ENCODE results near the gene TAS2R39.

The TAS2R39 gene

DNA sequence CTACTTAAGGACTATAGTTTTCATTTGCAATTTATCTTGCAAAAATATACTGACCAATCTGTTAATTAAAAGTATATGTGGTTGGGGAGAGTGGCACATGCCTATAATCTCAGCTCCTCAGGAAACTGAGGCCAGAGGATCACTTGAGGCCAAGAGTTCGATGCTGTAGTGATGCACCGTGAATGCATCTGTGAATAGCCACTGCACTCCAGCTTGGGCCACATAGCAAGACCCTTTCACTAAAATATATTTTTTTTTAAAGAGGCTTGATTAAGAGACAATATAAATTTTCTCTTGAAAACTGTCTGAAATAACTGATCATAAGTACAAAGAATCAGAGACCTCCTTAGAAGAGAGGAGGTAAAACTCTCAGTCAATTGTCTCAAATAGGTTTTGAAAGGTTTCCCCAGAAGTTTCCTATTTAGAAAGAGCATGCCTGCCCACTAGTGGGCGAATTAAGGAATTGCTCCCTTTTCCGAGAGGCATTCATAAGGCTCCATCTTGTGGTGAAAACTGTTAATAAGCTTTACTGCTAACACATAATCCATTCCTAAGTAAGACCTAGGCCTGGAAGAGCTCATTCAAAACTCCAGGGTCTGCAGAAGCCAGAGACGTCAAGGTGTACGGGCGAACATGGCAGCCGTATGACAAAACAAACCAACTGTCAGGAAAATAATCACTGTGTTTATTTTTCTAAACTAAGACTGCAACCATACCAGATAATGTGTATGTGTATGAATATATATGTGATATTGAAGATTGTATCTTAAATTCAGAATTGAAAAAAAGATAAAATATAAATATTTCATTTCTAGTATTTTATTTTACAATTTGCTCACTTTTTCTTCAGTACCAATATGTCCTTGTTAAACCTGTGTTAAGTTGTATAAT is 31.8 kb downstream of the TAS2R39 start:
- Histone ChIP-seq H3K4me3 (ENCODE audit: low read length in 2 of 2) (no peak overlapping the region), H3K9me3 (ENCODE audit: control insufficient read depth in 2 of 2, low read length in 2 of 2) (no peaks in the 10 kb centered on the region), H3K4me1 (ENCODE audit: control insufficient read depth in 2 of 2, insufficient read depth in 2 of 2, low read length in 2 of 2) (no peaks in the 10 kb centered on the region), H3K27ac (ENCODE audit: low read depth in 2 of 2, low read length in 2 of 2) (no peak overlapping the region), H3K27me3 (ENCODE audit: control insufficient read depth in 2 of 2, insufficient read depth in 2 of 2, low read length in 2 of 2) (peaks cover 0 to 3% of the 10 kb centered on the region in 2 donors), H3K9ac (ENCODE audit: low read depth in 1 of 2, low read length in 2 of 2) (no peak overlapping the region), H3K36me3 (ENCODE audit: control insufficient read depth in 2 of 2, insufficient read depth in 2 of 2, low read length in 2 of 2) (no peaks in the 10 kb centered on the region)

DNA sequence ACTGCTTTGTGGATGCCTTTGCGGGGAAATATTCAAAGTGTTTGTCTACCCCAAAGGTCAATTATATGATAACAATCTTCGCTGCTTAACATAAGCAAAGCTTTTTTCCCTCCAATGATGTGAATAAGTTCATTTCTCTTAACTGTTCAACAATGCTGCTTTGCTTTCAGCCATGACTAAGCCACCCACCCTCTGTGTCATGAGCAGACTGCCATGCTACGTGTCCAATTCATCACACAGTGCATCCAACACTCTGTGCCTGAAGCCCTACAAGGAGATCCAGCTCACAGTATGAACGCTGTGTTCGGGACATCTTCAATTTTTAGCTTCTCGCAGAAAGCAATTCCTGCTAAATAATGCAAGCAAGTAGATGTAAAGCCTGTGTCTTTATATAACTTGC is 32.9 kb downstream of the TAS2R39 start:
- H3K27me3 ChIP-seq (ENCODE audit: control insufficient read depth in 2 of 2, insufficient read depth in 2 of 2, low read length in 2 of 2): peaks cover 0 to 3% of the 10 kb centered on the region in 2 donors
- no peaks in the 10 kb centered on the region for H3K9me3 ChIP-seq (ENCODE audit: control insufficient read depth in 2 of 2, low read length in 2 of 2)
- no peaks in the 10 kb centered on the region for H3K36me3 ChIP-seq (ENCODE audit: control insufficient read depth in 2 of 2, insufficient read depth in 2 of 2, low read length in 2 of 2)
- H3K4me1 ChIP-seq (ENCODE audit: control insufficient read depth in 2 of 2, insufficient read depth in 2 of 2, low read length in 2 of 2): no peaks in the 10 kb centered on the region
- no peak overlapping the region for H3K9ac ChIP-seq (ENCODE audit: low read depth in 1 of 2, low read length in 2 of 2)
- H3K4me3 ChIP-seq (ENCODE audit: low read length in 2 of 2): no peak overlapping the region
- H3K27ac ChIP-seq (ENCODE audit: low read depth in 2 of 2, low read length in 2 of 2): no peak overlapping the region

DNA sequence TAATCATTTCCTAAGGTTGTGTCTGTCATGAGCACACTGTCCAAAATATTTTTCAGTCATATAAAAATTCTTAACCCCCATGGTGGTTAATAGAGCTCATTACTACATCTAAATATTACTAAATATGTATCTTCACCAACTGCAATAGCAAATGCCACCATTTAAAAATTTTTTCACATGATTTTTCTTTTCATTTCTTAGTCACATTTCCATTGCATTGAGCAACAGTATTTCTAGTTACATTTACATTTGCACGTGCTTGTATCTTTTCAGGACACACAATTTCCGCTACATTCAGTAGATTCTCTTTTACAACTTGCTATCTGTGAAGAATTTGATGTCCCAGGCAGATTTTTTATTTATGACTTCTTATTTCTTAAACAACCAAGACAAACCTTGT is 33.5 kb downstream of the TAS2R39 start:
- H3K27ac ChIP-seq (ENCODE audit: low read depth in 2 of 2, low read length in 2 of 2): no peak overlapping the region
- peaks cover 0 to 3% of the 10 kb centered on the region in 2 donors for H3K27me3 ChIP-seq (ENCODE audit: control insufficient read depth in 2 of 2, insufficient read depth in 2 of 2, low read length in 2 of 2)
- no peak overlapping the region for H3K4me3 ChIP-seq (ENCODE audit: low read length in 2 of 2)
- no peaks in the 10 kb centered on the region for H3K9me3 ChIP-seq (ENCODE audit: control insufficient read depth in 2 of 2, low read length in 2 of 2)
- no peak overlapping the region for H3K9ac ChIP-seq (ENCODE audit: low read depth in 1 of 2, low read length in 2 of 2)
- no peaks in the 10 kb centered on the region for H3K4me1 ChIP-seq (ENCODE audit: control insufficient read depth in 2 of 2, insufficient read depth in 2 of 2, low read length in 2 of 2)
- no peaks in the 10 kb centered on the region for H3K36me3 ChIP-seq (ENCODE audit: control insufficient read depth in 2 of 2, insufficient read depth in 2 of 2, low read length in 2 of 2)

DNA sequence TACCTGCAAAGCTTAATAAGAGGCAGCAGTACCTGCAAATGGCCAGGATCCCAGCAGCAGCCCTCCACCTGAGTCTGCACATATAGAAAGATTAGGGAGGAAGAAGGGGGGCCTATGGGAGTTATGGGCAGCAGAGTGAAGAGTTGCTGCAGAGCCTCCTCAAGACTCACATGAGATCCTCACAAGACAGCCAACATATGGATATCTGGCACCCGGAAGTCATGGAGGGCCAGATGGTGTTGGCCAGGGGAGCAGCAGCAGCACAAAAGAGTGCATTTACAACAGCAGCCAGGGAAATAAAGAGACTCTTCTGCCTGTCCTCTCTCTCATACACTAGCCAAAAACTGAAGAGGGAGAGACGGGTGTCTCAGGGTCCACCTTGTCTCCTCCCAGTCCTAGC is 34.6 kb downstream of the TAS2R39 start:
- Histone ChIP-seq H3K36me3 (ENCODE audit: control insufficient read depth in 2 of 2, insufficient read depth in 2 of 2, low read length in 2 of 2) (no peaks in the 10 kb centered on the region), H3K9ac (ENCODE audit: low read depth in 1 of 2, low read length in 2 of 2) (no peak overlapping the region), H3K4me3 (ENCODE audit: low read length in 2 of 2) (no peak overlapping the region), H3K4me1 (ENCODE audit: control insufficient read depth in 2 of 2, insufficient read depth in 2 of 2, low read length in 2 of 2) (no peaks in the 10 kb centered on the region), H3K9me3 (ENCODE audit: control insufficient read depth in 2 of 2, low read length in 2 of 2) (no peaks in the 10 kb centered on the region), H3K27me3 (ENCODE audit: control insufficient read depth in 2 of 2, insufficient read depth in 2 of 2, low read length in 2 of 2) (peaks cover 3% of the 10 kb centered on the region in 2 donors), H3K27ac (ENCODE audit: low read depth in 2 of 2, low read length in 2 of 2) (no peak overlapping the region)

DNA sequence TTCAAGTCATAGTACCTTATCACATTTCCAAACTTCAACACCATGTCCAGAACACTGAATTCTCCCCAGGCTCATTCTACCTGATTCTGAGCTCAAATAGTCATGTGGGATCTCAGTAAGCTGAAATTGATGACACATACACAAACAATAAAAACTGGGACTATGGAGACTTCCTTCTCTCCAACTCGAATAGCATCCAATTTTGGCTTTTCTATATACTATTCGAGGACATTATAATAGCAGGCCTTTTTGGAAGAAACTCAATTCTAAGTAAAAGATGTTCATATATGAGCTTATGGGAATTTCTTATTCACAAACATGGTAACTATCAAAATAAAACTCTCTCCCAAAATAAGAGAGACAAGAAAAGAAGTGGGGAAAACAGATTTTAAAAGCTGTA is 38.1 kb downstream of the TAS2R39 start:
- no peak overlapping the region for H3K9ac ChIP-seq (ENCODE audit: low read depth in 1 of 2, low read length in 2 of 2)
- H3K4me3 ChIP-seq (ENCODE audit: low read length in 2 of 2): no peak overlapping the region
- no peak overlapping the region for H3K27ac ChIP-seq (ENCODE audit: low read depth in 2 of 2, low read length in 2 of 2)
- no peaks in the 10 kb centered on the region for H3K9me3 ChIP-seq (ENCODE audit: control insufficient read depth in 2 of 2, low read length in 2 of 2)
- H3K4me1 ChIP-seq (ENCODE audit: control insufficient read depth in 2 of 2, insufficient read depth in 2 of 2, low read length in 2 of 2): no peaks in the 10 kb centered on the region
- H3K27me3 ChIP-seq (ENCODE audit: control insufficient read depth in 2 of 2, insufficient read depth in 2 of 2, low read length in 2 of 2): peaks cover 3 to 5% of the 10 kb centered on the region in 2 donors
- H3K36me3 ChIP-seq (ENCODE audit: control insufficient read depth in 2 of 2, insufficient read depth in 2 of 2, low read length in 2 of 2): no peaks in the 10 kb centered on the region

DNA sequence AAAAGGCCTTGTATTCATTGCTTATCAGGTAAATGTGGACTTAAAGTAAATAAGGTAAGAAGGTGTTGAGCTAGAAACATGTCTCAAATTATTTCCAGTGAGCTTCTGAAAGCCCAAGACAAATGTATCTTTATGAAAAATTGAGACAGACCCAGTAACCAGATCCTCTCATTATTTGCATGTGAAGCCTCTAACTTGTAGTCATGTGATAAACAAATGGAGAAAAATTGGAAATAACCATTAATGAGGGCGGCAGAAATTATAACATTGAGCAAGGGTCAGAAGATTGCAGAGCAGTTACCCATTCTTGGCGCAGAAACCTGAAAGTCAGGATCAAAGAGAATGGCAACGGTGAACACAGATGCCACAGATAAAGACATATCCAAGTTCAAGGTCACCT is 38.5 kb downstream of the TAS2R39 start, which contains the start of gene TAS2R40:
TSS of gene TAS2R40 (plus strand) at position 301 of the 400 bp plus-strand sequence. CDS start at position 343, 42 bp downstream.
- peaks cover 3 to 5% of the 10 kb centered on the region in 2 donors for H3K27me3 ChIP-seq (ENCODE audit: control insufficient read depth in 2 of 2, insufficient read depth in 2 of 2, low read length in 2 of 2)
- no peaks in the 10 kb centered on the region for H3K4me1 ChIP-seq (ENCODE audit: control insufficient read depth in 2 of 2, insufficient read depth in 2 of 2, low read length in 2 of 2)
- H3K27ac ChIP-seq (ENCODE audit: low read depth in 2 of 2, low read length in 2 of 2): no peak within 1 kb of the TSS
- no peak within 1 kb of the TSS for H3K9ac ChIP-seq (ENCODE audit: low read depth in 1 of 2, low read length in 2 of 2)
- H3K9me3 ChIP-seq (ENCODE audit: control insufficient read depth in 2 of 2, low read length in 2 of 2): no peaks in the 10 kb centered on the region
- H3K4me3 ChIP-seq (ENCODE audit: low read length in 2 of 2): no peak within 1 kb of the TSS
- H3K36me3 ChIP-seq (ENCODE audit: control insufficient read depth in 2 of 2, insufficient read depth in 2 of 2, low read length in 2 of 2): no peaks in the 10 kb centered on the region

DNA sequence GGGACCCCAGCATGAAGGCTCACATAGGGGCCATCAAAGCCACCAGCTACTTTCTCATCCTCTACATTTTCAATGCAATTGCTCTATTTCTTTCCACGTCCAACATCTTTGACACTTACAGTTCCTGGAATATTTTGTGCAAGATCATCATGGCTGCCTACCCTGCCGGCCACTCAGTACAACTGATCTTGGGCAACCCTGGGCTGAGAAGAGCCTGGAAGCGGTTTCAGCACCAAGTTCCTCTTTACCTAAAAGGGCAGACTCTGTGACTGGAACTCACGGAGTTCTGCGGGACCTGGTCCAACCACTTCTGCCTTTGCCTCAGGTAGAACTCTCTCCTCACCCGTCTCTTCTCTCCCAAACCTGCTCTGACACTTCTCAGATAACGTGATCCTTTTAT is 39.6 kb downstream of the TAS2R39 start:
- no peak overlapping the region for H3K4me3 ChIP-seq (ENCODE audit: low read length in 2 of 2)
- peaks cover 3 to 5% of the 10 kb centered on the region in 2 donors for H3K27me3 ChIP-seq (ENCODE audit: control insufficient read depth in 2 of 2, insufficient read depth in 2 of 2, low read length in 2 of 2)
- H3K9ac ChIP-seq (ENCODE audit: low read depth in 1 of 2, low read length in 2 of 2): no peak overlapping the region
- no peaks in the 10 kb centered on the region for H3K36me3 ChIP-seq (ENCODE audit: control insufficient read depth in 2 of 2, insufficient read depth in 2 of 2, low read length in 2 of 2)
- no peaks in the 10 kb centered on the region for H3K4me1 ChIP-seq (ENCODE audit: control insufficient read depth in 2 of 2, insufficient read depth in 2 of 2, low read length in 2 of 2)
- H3K9me3 ChIP-seq (ENCODE audit: control insufficient read depth in 2 of 2, low read length in 2 of 2): no peaks in the 10 kb centered on the region
- no peak overlapping the region for H3K27ac ChIP-seq (ENCODE audit: low read depth in 2 of 2, low read length in 2 of 2)

DNA sequence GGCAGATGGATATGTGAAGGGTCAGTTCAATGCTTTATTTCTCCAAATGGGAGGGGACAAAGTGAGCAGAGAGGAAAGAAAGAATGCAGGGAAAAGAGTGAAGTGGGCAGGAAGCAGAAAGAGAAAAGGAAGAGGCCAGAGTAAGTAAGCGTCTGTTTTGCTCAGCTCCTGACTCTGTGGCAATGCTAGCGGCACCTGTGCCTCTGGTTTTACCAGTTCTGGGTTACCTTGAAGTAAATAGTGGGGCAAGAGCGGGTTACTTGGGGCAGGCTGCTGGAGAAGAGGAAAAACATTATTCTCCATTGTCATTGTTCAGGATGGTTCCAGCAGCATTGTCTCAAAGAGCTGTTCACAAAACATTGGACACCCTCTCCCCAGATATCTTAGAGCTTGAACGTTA is 40.6 kb downstream of the TAS2R39 start:
- Histone ChIP-seq H3K27ac (ENCODE audit: low read depth in 2 of 2, low read length in 2 of 2) (no peak overlapping the region), H3K4me1 (ENCODE audit: control insufficient read depth in 2 of 2, insufficient read depth in 2 of 2, low read length in 2 of 2) (no peaks in the 10 kb centered on the region), H3K4me3 (ENCODE audit: low read length in 2 of 2) (no peak overlapping the region), H3K27me3 (ENCODE audit: control insufficient read depth in 2 of 2, insufficient read depth in 2 of 2, low read length in 2 of 2) (peaks cover 3 to 5% of the 10 kb centered on the region in 2 donors), H3K9ac (ENCODE audit: low read depth in 1 of 2, low read length in 2 of 2) (no peak overlapping the region), H3K36me3 (ENCODE audit: control insufficient read depth in 2 of 2, insufficient read depth in 2 of 2, low read length in 2 of 2) (no peaks in the 10 kb centered on the region), H3K9me3 (ENCODE audit: control insufficient read depth in 2 of 2, low read length in 2 of 2) (no peaks in the 10 kb centered on the region)

DNA sequence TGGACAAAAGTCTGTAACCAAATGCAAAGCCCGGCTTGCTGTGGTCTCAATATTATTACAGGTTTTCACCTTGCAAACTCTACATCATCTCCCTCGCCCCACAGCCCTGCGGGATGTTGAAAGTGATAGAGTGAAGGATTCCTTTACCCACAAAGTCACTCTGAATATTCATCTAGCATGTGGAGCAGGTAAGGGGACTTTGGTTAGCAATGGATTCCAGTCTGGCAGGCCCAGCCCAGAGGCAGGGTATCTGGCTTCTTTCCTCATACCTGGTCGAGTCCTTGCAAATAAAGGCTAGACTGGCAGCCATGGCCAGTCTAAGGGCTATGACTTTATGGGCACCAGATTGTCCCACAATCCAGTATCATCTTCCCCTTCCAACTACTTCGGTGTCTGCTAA is 41.8 kb downstream of the TAS2R39 start:
- no peak overlapping the region for H3K4me3 ChIP-seq (ENCODE audit: low read length in 2 of 2)
- no peak overlapping the region for H3K27ac ChIP-seq (ENCODE audit: low read depth in 2 of 2, low read length in 2 of 2)
- H3K4me1 ChIP-seq (ENCODE audit: control insufficient read depth in 2 of 2, insufficient read depth in 2 of 2, low read length in 2 of 2): no peaks in the 10 kb centered on the region
- no peak overlapping the region for H3K9ac ChIP-seq (ENCODE audit: low read depth in 1 of 2, low read length in 2 of 2)
- no peaks in the 10 kb centered on the region for H3K36me3 ChIP-seq (ENCODE audit: control insufficient read depth in 2 of 2, insufficient read depth in 2 of 2, low read length in 2 of 2)
- H3K27me3 ChIP-seq (ENCODE audit: control insufficient read depth in 2 of 2, insufficient read depth in 2 of 2, low read length in 2 of 2): peaks cover 2 to 3% of the 10 kb centered on the region in 2 donors
- no peaks in the 10 kb centered on the region for H3K9me3 ChIP-seq (ENCODE audit: control insufficient read depth in 2 of 2, low read length in 2 of 2)

DNA sequence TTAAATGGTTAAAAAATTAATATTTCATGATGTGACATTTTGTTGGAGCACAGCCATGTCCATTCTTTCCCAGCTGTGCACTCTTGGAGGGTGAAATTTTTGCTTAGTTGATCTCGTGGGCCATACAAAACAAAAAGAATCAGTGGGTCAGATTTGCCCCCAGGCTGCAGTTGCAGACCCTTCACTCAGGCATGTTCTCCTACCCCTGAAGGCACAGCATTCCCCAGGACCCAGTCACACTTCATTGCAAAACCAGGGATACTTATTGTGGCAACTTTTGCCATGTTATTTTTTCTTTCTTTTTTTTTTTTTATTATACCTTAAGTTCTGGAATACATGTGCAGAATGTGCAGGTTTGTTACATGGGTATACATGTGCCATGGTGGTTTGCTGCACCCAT is 44.6 kb downstream of the TAS2R39 start:
- H3K36me3 ChIP-seq (ENCODE audit: control insufficient read depth in 2 of 2, insufficient read depth in 2 of 2, low read length in 2 of 2): no peaks in the 10 kb centered on the region

More for the DNA sequence above, 44.6 kb downstream of the TAS2R39 start:
- Histone ChIP-seq H3K27me3 (ENCODE audit: control insufficient read depth in 2 of 2, insufficient read depth in 2 of 2, low read length in 2 of 2) (peaks cover 0 to 2% of the 10 kb centered on the region in 2 donors), H3K4me3 (ENCODE audit: low read length in 2 of 2) (no peak overlapping the region), H3K9ac (ENCODE audit: low read depth in 1 of 2, low read length in 2 of 2) (no peak overlapping the region), H3K4me1 (ENCODE audit: control insufficient read depth in 2 of 2, insufficient read depth in 2 of 2, low read length in 2 of 2) (no peaks in the 10 kb centered on the region), H3K9me3 (ENCODE audit: control insufficient read depth in 2 of 2, low read length in 2 of 2) (no peaks in the 10 kb centered on the region), H3K27ac (ENCODE audit: low read depth in 2 of 2, low read length in 2 of 2) (no peak overlapping the region)
